Endometrial microvascular endothelial cells (primary cell): ENCODE data around the gene PRPSAP2. TPM values are rescaled to one million over a fixed set of nuclear protein-coding genes. Genes with fewer than 3 reads are reported as not detected.

ENCODE experiments used
- in situ Hi-C: cut with HindIII; loops from 2 replicates; pipeline ENCODE4 v1.10.0; 2017; ENCODE audit warnings: low sequenced_read_pairs, low pct_unique_long_range_greater_than_20kb; ENCODE audit errors: inconsistent ontology term
- total RNA-seq: library from RNA; depleted of rRNA; stranded (reverse); fragments of >200 nt; gene quantifications from one replicate; pipeline ENCODE4 v1.2.3, GENCODE V29; 2015; ENCODE audit errors: inconsistent ontology term

Gene PRPSAP2
- total RNA-seq, 1 donor from 2014 or later = 33.0 TPM

DNA sequence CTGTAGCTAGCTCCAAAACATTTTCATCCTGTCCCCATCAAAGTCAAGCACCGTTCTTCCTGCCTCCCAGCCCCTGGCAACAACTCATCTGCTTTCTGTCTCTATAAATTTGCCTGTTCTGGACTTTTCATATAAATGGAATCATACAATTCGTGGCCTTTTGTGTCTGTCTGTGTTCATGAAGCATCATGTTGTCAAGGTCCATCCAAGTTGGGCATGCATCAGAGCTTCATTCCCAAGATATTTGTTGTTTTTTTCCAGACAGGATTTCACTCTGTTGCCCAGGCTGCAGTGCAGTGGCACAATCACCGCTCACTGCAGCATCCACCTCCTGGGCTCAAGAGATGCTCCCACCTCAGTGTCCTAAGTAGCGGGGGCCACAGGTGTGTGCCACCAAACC is 99.9 kb downstream of the PRPSAP2 start:
- in situ Hi-C loops = no loop called here

DNA sequence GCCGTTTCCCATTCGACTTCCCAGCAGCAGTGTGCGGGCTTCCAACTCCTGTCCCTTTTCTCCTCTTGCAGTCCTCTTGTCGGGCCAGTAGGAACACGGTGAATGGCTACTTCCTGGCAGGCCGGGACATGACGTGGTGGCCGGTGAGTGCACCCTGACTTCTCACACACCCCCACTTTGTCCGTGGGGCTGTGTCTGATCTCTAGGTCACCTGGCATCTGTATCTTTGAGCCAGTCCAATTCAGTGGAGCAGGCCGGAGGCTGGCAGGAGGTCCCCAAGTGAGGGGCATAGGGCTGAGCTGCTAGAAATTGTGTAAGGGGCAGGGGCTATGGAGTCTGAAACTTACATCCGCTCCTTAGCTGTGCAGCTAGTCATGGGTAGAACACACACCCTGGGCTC is 100.7 kb downstream of the PRPSAP2 start:
- in situ Hi-C loops = no loop called here

DNA sequence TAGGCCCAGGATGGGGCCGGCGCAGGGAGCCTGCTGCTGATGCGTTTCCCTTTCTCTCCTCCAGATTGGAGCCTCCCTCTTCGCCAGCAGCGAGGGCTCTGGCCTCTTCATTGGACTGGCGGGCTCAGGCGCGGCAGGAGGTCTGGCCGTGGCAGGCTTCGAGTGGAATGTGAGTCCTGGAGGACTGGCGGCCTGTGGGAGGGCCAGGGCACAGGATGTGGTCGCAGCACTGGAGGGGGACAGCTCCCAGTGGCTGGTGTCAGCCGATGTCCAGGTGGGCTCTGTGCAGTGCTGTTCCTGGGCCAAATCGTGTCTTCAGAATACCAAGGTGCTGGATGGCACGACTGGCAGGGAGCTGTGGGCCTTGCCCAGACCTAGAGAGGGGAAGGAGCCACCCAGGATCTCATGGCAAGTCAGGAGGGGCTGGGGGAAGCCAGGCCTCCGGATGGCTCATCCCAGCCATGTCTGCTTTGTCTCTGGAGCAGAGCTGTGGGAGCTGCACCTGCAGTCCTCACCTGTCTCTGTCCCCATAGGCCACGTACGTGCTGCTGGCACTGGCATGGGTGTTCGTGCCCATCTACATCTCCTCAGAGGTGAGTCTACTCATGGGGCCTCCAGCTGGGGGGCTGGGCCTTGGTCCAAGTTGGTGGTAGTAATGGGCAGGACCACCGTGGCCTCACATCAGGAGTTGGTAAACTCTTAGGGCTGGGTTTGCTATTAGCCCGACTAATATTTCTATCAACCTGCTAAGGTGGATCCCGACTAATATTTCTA is 101.3 kb downstream of the PRPSAP2 start:
- in situ Hi-C loops = no loop called here

DNA sequence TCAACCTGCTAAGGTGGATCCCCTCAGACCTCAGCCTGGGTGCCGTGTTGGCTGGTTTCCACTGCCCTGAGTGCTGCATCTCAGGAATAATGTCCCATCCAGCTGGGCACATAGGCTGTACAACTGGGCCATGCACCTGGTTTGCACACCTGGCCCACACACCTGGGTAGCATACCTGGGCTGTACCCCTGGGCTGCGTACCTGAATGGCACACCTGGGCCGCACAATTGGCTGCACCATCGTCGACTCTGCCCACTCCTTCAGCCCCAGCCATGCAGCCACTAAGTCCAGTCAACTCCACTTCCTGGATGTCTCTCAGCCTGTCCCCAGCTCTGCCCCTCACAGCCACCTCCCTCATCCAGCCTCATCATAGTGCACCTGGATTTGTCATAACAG is 101.9 kb downstream of the PRPSAP2 start:
- in situ Hi-C loops = no loop called here

DNA sequence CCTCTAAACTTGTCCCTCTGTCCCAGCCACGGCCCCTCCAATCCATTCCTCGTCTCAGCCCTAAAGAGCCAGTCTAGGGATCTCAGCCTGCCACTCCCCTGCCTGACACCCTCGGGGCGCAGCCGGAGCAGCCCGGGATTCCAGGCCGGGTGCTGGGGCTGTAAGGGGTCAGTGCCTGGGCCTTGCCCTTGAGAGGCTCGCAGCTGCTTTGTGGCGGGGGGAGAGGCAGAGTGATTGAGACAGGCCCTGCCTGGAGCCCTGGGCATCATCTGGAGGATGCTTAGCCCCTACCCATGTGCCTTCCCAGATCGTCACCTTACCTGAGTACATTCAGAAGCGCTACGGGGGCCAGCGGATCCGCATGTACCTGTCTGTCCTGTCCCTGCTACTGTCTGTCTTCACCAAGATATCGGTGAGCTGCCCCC is 102.3 kb downstream of the PRPSAP2 start:
- in situ Hi-C loops = no loop called here

DNA sequence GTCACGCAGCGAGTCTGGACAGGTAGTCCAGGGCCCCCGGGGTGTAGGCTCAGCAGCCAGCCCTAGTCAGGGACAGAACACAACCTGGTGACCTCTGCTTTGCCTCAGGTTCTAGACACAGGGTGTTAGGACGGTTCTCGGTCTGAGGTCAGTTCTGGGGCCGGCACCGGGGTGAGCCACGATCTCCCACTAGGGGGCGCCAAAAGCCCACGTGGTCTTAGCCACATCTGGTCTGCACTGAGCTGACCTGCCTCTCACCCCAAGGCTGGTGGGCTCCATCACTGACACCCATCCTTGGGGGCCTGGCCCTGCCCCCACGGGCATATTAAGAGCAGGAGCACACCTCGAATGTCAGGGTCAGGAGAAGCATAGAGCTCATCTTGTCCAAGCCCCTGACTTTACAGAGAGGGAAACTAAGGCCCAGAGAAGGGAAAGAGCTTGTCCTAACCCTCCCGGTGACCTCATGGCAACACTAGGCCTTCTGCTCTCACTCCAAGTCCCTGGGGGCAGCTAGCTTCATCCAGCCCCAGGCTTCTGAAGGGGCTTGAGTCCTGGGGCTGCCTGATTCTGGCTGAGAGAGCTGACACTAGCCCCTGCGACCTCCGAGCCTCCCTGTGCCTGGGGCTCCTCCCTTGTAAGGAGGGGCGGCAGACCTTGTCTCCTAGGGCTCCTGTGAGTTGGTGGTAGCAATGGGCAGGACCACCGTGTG is 103.0 kb downstream of the PRPSAP2 start:
- in situ Hi-C loops = no loop called here

DNA sequence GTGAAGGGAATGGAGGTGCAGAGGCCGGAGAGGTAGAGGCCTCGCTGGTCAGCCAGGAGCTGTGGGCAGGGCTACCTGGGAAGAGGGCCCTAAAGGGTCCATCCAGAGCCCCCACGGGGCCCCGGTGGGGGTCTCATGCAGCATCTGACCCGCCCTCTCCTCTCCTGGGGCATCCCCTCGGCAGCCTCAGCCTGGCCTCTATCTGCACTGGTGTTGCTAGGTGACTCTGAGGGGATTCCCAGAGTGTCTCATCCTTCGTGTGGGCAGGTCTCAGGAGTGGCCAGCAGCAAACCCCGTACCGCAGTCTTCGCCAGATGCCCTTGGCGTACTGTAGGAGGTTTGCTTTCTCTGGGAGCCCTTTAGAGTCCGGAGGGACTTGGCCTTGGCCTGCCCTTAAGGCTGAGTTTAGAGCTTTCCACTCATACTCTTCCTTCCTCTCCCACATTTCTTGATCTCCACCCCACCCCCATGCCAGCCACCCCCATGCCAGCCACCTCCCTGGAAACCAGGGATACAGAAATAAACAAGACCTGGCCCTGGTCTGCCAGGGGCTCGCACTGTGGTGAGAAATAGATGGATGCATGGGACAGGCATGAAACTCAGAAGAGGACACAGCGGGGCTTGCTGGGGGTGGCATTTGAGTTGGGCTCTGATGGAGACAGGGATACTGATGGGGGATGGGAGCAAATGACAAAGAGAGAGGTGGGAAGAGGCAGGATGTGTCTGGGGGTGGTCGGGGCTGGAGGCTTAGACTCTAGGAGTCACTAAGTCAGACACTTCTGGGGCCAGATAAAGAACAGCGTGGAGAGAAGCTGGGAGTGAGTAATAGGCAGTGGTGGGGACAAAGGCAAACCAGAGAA is 103.9 kb downstream of the PRPSAP2 start:
- in situ Hi-C loops = no loop called here

DNA sequence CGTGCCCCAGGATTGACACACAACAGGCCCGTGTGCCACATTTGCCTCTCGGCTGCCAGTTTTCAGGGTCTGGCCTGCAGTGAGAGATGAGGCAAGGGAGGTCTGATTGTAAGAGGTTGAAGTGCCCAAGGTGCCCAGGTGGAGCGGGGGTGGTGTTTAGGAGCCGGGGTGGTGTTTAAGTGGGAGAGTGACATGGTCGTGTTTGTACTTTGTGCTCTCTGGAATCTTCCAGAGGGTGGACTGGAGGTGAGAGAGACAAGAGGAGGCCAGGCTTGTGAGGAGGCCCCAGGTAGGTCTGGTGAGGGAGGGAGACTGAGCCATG is 104.5 kb downstream of the PRPSAP2 start:
- in situ Hi-C loops = no loop called here

DNA sequence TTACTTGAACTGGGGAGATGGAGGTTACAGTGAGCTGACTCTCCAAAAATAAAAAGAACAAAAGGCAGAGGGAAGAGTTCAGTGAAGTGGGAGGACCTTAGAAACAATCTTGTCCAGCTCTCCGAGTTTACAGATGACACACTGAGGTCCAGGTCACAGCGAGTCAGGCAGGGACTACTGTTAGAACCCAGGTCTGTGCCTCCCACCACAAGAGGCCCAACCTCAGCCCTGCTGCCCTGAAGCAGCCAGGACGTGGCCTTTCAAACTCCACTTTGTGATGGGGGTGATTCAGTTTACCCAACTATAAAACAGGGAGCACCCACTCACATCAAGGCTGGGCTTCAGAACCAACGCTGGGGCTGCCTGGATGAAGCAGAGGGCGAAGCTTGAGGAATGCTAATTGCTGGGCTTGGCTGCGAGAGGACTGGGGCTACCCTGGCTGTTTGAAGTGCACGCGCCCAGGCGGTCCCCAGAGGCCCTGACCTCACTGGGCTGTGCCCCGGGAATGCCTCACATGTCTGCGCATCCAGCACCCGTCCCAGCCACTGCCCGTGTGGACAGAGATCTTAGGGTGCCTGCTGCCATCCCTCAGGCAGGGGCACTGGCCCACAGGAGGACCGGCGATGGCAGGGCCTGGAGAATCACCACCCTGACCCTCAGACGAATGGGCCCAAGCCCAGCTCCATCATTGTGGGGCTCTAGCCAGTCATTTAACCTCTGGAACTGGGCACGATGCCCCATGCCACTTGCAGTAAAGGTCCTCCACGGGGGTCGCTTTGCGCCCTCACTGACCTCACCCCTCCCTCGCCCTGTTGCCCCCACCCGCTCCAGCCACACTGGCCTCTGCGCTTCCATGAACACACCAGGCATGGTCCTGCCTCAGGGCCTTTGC is 105.4 kb downstream of the PRPSAP2 start:
- in situ Hi-C loops = no loop called here

DNA sequence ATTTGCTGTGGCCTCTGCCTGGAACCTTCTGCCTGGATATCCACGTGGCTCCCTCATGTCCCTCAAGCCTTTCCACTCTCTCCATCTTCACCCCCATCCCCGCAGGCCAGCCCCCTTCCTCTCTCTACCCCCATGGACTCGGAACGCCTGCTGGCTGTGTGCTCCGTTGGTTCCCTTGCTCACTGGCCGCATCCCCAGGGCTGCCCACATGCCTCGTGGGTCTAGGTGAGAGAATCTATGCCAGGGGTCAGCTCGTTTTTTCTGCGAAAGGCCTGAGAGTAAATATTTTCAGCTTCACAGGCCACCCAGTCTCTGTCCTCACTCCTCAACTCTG is 106.1 kb downstream of the PRPSAP2 start:
- in situ Hi-C loops = no loop called here

DNA sequence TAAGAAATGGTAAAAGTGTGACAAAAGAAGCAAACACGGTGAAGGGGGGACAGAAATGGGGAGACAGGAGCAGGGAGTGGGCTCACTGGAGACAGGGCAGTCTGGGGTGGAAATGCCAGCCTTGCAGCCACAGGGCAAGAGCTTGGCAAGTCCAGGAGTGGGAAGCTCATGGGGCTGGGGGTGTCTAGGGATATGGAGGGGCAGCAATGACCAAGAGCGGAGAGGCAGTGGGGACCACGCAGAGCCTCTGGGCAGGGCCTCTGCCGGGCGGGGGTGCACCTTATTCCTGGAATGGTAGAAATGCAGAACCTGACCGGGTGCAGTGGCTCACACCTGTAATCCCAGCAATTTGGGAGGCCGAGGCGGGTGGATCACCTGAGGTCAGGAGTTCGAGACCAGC is 106.6 kb downstream of the PRPSAP2 start:
- in situ Hi-C loops = no loop called here

DNA sequence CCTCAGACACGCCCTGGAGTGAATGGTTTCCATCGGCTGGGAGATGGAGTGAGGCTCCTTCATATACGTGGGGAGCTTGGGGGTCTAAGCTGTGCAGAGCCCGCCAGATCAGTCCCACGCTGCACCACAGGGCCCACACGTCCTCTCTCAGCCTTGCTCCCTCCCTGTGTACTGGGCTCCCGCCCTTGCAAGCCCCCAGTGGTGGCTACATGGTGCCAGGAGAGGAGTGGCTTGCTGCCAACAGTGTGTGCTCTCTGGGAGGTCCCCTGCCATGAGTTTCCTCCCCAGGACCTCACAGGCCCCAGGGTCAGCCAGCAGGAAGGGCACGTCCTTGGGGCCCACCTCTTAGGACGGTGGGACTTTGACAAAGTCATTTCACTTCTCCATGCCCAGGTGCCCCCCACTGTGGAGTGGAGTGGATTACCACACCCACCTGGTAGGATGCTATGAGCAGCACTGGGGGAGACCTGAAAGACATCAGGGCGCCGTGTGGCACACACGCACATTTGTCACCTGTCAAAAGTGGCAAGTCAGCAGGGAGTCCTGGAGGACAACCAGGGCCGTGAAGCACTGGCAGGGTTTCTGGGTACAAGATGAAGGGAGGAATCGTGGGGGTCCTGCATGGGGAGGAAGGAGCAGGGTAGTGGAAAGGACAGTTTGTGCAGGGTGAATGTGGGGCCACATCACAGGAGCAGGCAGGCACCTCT is 107.8 kb downstream of the PRPSAP2 start:
- in situ Hi-C loops = no loop called here

DNA sequence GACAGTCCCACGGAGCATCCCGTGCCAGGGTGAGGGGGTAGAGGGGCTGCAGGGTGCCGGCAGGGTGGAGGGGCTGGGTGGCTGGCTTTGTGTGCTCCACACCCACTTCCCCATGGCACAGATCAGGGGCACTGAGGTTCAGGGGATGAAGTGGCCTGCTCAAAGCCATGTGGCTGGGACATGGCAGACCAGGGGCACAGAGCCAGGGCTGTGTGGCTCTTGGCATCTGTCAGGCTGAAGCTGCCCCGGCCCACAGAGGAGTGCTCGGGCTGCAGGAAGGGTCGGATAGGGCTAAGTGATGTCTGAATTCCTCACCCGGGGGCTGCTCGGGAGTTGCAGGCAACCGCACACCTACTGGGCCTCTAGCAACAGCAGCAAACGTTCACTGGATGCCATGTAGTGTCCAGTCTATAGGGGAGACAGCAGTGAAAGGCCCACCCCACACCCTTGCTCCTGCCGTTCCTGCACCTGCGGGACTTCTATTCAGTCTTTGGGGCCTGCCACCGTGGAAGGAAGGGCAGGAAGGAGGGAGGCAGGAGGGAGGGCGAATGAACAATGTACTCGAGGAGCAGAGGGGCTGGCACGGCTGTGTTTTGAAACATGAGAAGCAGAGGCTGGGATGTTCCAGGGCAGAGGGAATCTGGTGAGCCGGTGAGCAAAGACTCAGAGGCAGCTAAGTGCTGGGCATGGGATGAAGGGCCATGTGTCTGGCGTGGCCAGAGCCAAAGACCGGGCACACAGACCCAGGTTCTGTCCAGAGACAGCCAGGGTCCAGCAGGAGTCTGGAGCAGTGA is 109.1 kb downstream of the PRPSAP2 start:
- in situ Hi-C loops = no loop called here

DNA sequence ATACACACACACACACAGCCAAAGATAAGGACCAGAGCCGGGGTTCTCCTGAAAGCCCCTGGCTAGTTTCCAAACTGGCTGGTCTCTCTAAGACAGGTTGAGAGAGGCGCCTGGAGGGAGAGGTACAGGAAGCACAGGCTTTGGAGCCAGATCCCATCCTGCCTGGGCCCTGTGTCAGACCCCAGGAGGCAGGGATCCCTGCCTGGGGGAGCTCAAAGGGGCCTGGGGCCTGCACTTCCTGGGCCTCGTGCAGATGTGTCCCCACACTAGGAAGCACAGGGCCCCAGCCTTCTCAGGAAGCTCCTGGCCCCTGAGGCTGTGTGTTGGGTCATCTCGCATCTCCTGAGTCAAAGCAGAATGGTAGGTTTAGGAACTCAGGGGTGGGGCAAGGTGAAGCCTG is 110.0 kb downstream of the PRPSAP2 start:
- in situ Hi-C loops = no loop called here

DNA sequence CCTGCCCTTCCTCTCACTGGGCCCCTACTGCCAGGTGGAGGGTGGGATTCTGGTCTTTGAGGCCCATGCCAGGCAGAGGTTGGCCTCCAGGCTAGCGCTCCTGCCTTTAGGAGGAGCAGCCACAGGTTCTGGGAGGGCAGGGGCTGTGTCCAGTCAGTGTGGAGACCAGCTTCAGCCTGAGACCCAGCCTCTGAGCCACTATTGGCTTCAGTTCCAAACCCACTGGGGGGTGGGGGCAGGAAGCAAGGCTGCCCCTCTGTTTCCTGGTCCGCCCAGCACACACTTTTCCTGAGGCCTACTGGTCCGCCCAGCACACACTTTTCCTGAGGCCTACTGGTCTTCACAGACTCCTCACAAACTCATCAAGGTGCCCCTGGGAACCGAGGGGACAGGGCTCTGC is 110.4 kb downstream of the PRPSAP2 start:
- in situ Hi-C loops = no loop called here

DNA sequence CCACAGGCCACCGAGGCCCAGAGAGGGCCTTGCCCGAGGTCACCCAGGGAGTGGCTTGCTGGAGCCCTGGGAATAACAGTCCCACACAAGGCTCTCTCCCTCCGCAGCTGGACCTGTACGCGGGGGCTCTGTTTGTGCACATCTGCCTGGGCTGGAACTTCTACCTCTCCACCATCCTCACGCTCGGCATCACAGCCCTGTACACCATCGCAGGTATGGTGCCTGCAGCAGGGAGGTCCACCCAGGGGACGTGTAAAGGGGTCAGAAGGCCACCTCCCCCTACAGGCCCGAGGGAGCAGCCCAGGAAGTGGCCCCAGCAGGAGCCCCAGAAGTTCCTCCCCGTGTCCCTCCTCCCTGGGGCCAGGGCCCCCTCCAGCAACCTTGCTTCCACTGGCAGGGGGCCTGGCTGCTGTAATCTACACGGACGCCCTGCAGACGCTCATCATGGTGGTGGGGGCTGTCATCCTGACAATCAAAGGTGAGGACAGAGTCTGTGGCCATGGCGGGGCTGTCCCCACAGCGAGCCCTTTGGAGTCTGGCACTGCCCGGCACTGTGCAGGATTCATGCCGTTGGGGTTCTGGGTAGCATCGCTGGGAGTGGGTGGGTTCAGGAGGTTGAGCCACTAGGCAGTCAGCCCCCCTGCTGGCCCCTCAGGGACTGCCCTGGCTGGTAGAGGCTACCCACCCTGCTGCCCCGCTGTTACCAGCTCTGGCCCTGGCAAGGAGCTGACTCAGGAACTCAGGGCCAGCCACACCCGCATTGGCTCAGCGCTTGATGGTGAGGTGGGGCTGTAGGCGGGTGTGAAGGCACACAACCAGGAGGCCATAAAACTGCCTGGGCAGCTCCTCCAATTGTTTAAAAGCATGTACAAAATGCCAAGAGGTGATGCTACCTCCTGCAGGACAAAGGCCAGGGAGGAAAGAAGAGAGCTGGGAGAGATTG is 111.3 kb downstream of the PRPSAP2 start:
- in situ Hi-C loops = no loop called here
